IgD-negative memory B cell (primary cell): ENCODE measurements around the gene IL17C. TPM values are rescaled to one million over a fixed set of nuclear protein-coding genes. Genes with fewer than 3 reads are reported as not detected.

Experiments
- H3K27ac Mint-ChIP-seq, 3 donors: one replicate each; pipeline ENCODE4 v1.8.0; 2020 to 2022; ENCODE audit warnings: mild to moderate bottlenecking in 3 of 3, mixed read lengths in 3 of 3, moderate library complexity in 1 of 3
- H3K27me3 Mint-ChIP-seq: one replicate; pipeline ENCODE4 v1.8.0; 2021; ENCODE audit warnings: mixed read lengths
- H3K36me3 Mint-ChIP-seq: one replicate; pipeline ENCODE4 v1.8.0; 2020; ENCODE audit warnings: mild to moderate bottlenecking, mixed read lengths
- H3K4me1 Mint-ChIP-seq, 3 donors: one replicate each; pipeline ENCODE4 v1.8.0; 2020 to 2022; ENCODE audit warnings: mixed read lengths in 3 of 3, mild to moderate bottlenecking in 1 of 3
- H3K4me3 Mint-ChIP-seq, 4 donors: one replicate each; pipeline ENCODE4 v1.8.0; 2020 to 2022; ENCODE audit warnings: mild to moderate bottlenecking in 4 of 4, mixed read lengths in 4 of 4, moderate library complexity in 3 of 4
- H3K9me3 Mint-ChIP-seq, 3 donors: one replicate each; pipeline ENCODE4 v1.8.0; 2020 to 2021; ENCODE audit warnings: mixed read lengths in 3 of 3, mild to moderate bottlenecking in 1 of 3
- polyA plus RNA-seq: library from polyadenylated mRNA; unstranded; fragments of 300-500 nt; fragmentation: Illumina TruSeq; gene quantifications from one replicate; pipeline ENCODE4 v1.2.3, GENCODE V29; 2021

The IL17C gene
- polyA plus RNA-seq, 1 donor from 2014 or later: not detected

- Mint-ChIP-seq H3K36me3 (peaks cover 2% of the 10 kb centered on the region), H3K4me3 (peak overlapping the region; percentile 68 to 97 (median 96)), H3K27ac (peak overlapping the region; percentile 98 to 99 (median 99)), H3K9me3 (no peaks in the 10 kb centered on the region), H3K27me3 (no peaks in the 10 kb centered on the region), H3K4me1 (peaks cover 7 to 15% (median 13%) of the 10 kb centered on the region in 3 donors)
Observed at GRCh38 chr16:88651989-88652761, 13.8 kb downstream of the IL17C start.

GRCh38 chr16:88652762-88653063 is 14.3 kb downstream of the IL17C start:
- H3K9me3 Mint-ChIP-seq: no peaks in the 10 kb centered on the region
- H3K27me3 Mint-ChIP-seq: no peaks in the 10 kb centered on the region
- peak overlapping the region in 2 of 3 donors; percentile 39 to 99 for H3K27ac Mint-ChIP-seq
- H3K4me3 Mint-ChIP-seq: peak overlapping the region in 1 of 4 donors; percentile 52
- peaks cover 2% of the 10 kb centered on the region for H3K36me3 Mint-ChIP-seq
- peaks cover 7 to 15% (median 13%) of the 10 kb centered on the region in 3 donors for H3K4me1 Mint-ChIP-seq

- no peaks in the 10 kb centered on the region for H3K9me3 Mint-ChIP-seq
- peak overlapping the region in 2 of 4 donors; percentile 69 to 83 for H3K4me3 Mint-ChIP-seq
- H3K27ac Mint-ChIP-seq: peak overlapping the region in 2 of 3 donors; percentile 39 to 78
- H3K27me3 Mint-ChIP-seq: no peaks in the 10 kb centered on the region
- peaks cover 6 to 15% (median 13%) of the 10 kb centered on the region in 3 donors for H3K4me1 Mint-ChIP-seq
- peaks cover 2% of the 10 kb centered on the region for H3K36me3 Mint-ChIP-seq
Observed at GRCh38 chr16:88653101-88653500, 14.7 kb downstream of the IL17C start.

GRCh38 chr16:88653596-88654362 is 15.4 kb downstream of the IL17C start:
- H3K36me3 Mint-ChIP-seq: peaks cover 2% of the 10 kb centered on the region
- no peaks in the 10 kb centered on the region for H3K27me3 Mint-ChIP-seq
- H3K4me3 Mint-ChIP-seq: peak overlapping the region in 2 of 4 donors; percentile 69 to 83
- H3K27ac Mint-ChIP-seq: peak overlapping the region in 2 of 3 donors; percentile 67 to 78
- no peaks in the 10 kb centered on the region for H3K9me3 Mint-ChIP-seq
- peaks cover 2 to 10% (median 10%) of the 10 kb centered on the region in 3 donors for H3K4me1 Mint-ChIP-seq

- H3K4me1 Mint-ChIP-seq: peaks cover 2 to 5% (median 4%) of the 10 kb centered on the region in 3 donors
- peak overlapping the region; percentile 72 to 78 (median 76) for H3K27ac Mint-ChIP-seq
- H3K9me3 Mint-ChIP-seq: no peaks in the 10 kb centered on the region
- peak overlapping the region in 1 of 4 donors; percentile 69 for H3K4me3 Mint-ChIP-seq
- no peaks in the 10 kb centered on the region for H3K27me3 Mint-ChIP-seq
- H3K36me3 Mint-ChIP-seq: peaks cover 2% of the 10 kb centered on the region
Observed at GRCh38 chr16:88654363-88655052, 16.1 kb downstream of the IL17C start.

- peaks cover 2% of the 10 kb centered on the region for H3K36me3 Mint-ChIP-seq
- H3K4me3 Mint-ChIP-seq: peak overlapping the region in 1 of 4 donors; percentile 69
- peak overlapping the region; percentile 72 to 78 (median 76) for H3K27ac Mint-ChIP-seq
- H3K4me1 Mint-ChIP-seq: peaks cover 2 to 6% (median 5%) of the 10 kb centered on the region in 3 donors
- H3K9me3 Mint-ChIP-seq: no peaks in the 10 kb centered on the region
- H3K27me3 Mint-ChIP-seq: no peaks in the 10 kb centered on the region
Observed at GRCh38 chr16:88655053-88655732, 16.8 kb downstream of the IL17C start.

- no peaks in the 10 kb centered on the region for H3K27me3 Mint-ChIP-seq
- peaks cover 2% of the 10 kb centered on the region for H3K36me3 Mint-ChIP-seq
- no peaks in the 10 kb centered on the region for H3K9me3 Mint-ChIP-seq
- H3K4me1 Mint-ChIP-seq: peaks cover 2 to 6% (median 5%) of the 10 kb centered on the region in 3 donors
- no peak overlapping the region for H3K4me3 Mint-ChIP-seq
- H3K27ac Mint-ChIP-seq: no peak overlapping the region
Observed at GRCh38 chr16:88655733-88656281, 17.4 kb downstream of the IL17C start.

GRCh38 chr16:88656291-88656980 is 18.1 kb downstream of the IL17C start:
- Mint-ChIP-seq H3K27ac (no peak overlapping the region), H3K9me3 (no peaks in the 10 kb centered on the region), H3K36me3 (peaks cover 2% of the 10 kb centered on the region), H3K4me1 (peaks cover 4 to 10% (median 7%) of the 10 kb centered on the region in 3 donors), H3K4me3 (no peak overlapping the region), H3K27me3 (no peaks in the 10 kb centered on the region)

- H3K27ac Mint-ChIP-seq: no peak overlapping the region
- no peaks in the 10 kb centered on the region for H3K9me3 Mint-ChIP-seq
- H3K27me3 Mint-ChIP-seq: no peaks in the 10 kb centered on the region
- H3K4me1 Mint-ChIP-seq: peaks cover 7 to 14% (median 11%) of the 10 kb centered on the region in 3 donors
- peaks cover 2% of the 10 kb centered on the region for H3K36me3 Mint-ChIP-seq
- no peak overlapping the region for H3K4me3 Mint-ChIP-seq
Observed at GRCh38 chr16:88657371-88657770, 19.0 kb downstream of the IL17C start.

GRCh38 chr16:88658714-88659113 is 20.3 kb downstream of the IL17C start:
- no peaks in the 10 kb centered on the region for H3K9me3 Mint-ChIP-seq
- H3K4me1 Mint-ChIP-seq: peaks cover 8 to 14% (median 11%) of the 10 kb centered on the region in 3 donors
- no peaks in the 10 kb centered on the region for H3K27me3 Mint-ChIP-seq
- peaks cover 2% of the 10 kb centered on the region for H3K36me3 Mint-ChIP-seq
- no peak overlapping the region for H3K4me3 Mint-ChIP-seq
- H3K27ac Mint-ChIP-seq: no peak overlapping the region

- Mint-ChIP-seq H3K27ac (no peak overlapping the region), H3K4me3 (no peak overlapping the region), H3K36me3 (no peaks in the 10 kb centered on the region), H3K27me3 (no peaks in the 10 kb centered on the region), H3K4me1 (peaks cover 8 to 14% (median 11%) of the 10 kb centered on the region in 3 donors), H3K9me3 (no peaks in the 10 kb centered on the region)
Observed at GRCh38 chr16:88659160-88659559, 20.8 kb downstream of the IL17C start.

GRCh38 chr16:88661468-88661867 is 23.1 kb downstream of the IL17C start:
- no peaks in the 10 kb centered on the region for H3K36me3 Mint-ChIP-seq
- no peaks in the 10 kb centered on the region for H3K27me3 Mint-ChIP-seq

GRCh38 chr16:88662222-88662842 is 24.0 kb downstream of the IL17C start:
- Mint-ChIP-seq H3K4me1 (peaks cover 14 to 19% (median 18%) of the 10 kb centered on the region in 3 donors), H3K27ac (peak overlapping the region; percentile 78 to 94 (median 90)), H3K4me3 (peak overlapping the region; percentile 85 to 93 (median 91)), H3K9me3 (no peaks in the 10 kb centered on the region), H3K36me3 (no peaks in the 10 kb centered on the region), H3K27me3 (no peaks in the 10 kb centered on the region)

More at GRCh38 chr16:88661468-88661867, 23.1 kb downstream of the IL17C start:
- peak overlapping the region in 2 of 3 donors; percentile 62 to 78 for H3K27ac Mint-ChIP-seq
- H3K9me3 Mint-ChIP-seq: no peaks in the 10 kb centered on the region
- peaks cover 14 to 19% (median 18%) of the 10 kb centered on the region in 3 donors for H3K4me1 Mint-ChIP-seq
- H3K4me3 Mint-ChIP-seq: peak overlapping the region; percentile 5 to 89 (median 62)
